Tibial nerve (tissue), 4 donors: ENCODE results near the gene TMEFF1.

Experiments used
- CTCF ChIP-seq, 5 experiments: fragments of 200-600 bp in 3 of 5; fragments of 450-650 bp in 2 of 5; sonication (generic) in 3 of 5; IDR thresholded peaks; one replicate each; pipeline ENCODE4 v1.5.1; 2016 to 2019; ENCODE audit warnings: antibody characterized with exemption in 5 of 5, mild to moderate bottlenecking in 3 of 5, moderate library complexity in 2 of 5
- EP300 ChIP-seq, 2 donors: sonication (generic); formaldehyde crosslinking; IDR thresholded peaks; one replicate each; pipeline ENCODE4 v1.6.1; 2017; ENCODE audit warnings: antibody characterized with exemption in 2 of 2, mild to moderate bottlenecking in 1 of 2

GRCh38 chr9:100472268-100472667 lies 681 bp upstream of the TMEFF1 start:
- TF ChIP-seq CTCF (IDR thresholded peaks at IDR 0.05) (no peak), EP300 (IDR thresholded peaks at IDR 0.05) (no peak)
